ENCODE measurements around the gene ZKSCAN1. TPM values are rescaled to one million over a fixed set of nuclear protein-coding genes. Genes with fewer than 3 reads are reported as not detected.

Gene ZKSCAN1
- total RNA-seq, 1 experiment from 2014 or later, result 29.8 TPM

- Histone ChIP-seq H3K4me2 (ENCODE audit: insufficient read depth, insufficient read length, low read length) (peak overlapping the region; percentile 39), H3K79me1 (ENCODE audit: insufficient read depth, low read depth, low read length, poor library complexity, severe bottlenecking) (no peaks in the 10 kb centered on the region), H3K23me2 (ENCODE audit: insufficient read length, low read depth, low read length, poor library complexity, severe bottlenecking) (no peaks in the 10 kb centered on the region), H3K4me1 (ENCODE audit: insufficient read depth, low read length) (no peaks in the 10 kb centered on the region), H4K20me1 (ENCODE audit: control insufficient read depth, insufficient read depth, insufficient read length) (no peaks in the 10 kb centered on the region), H3K27ac (ENCODE audit: insufficient read length, low read depth, low read length) (no peak overlapping the region), H3K79me2 (ENCODE audit: insufficient read depth, low read length) (no peaks in the 10 kb centered on the region), H2BK5ac (ENCODE audit: insufficient read length, low read length) (no peak overlapping the region), H3K23ac (ENCODE audit: insufficient read length, low read depth, low read length) (no peak overlapping the region), H2BK12ac (ENCODE audit: insufficient read length, low read depth, low read length) (no peak overlapping the region), H3T11ph (ENCODE audit: low read length) (no peak overlapping the region), H3K27me3 (ENCODE audit: insufficient read depth, low read length) (no peaks in the 10 kb centered on the region), H2BK120ac (ENCODE audit: low read depth, low read length, poor library complexity, severe bottlenecking) (no peak overlapping the region), H2BK20ac (ENCODE audit: low read depth, low read length, poor library complexity, severe bottlenecking) (no peak overlapping the region), H4K8ac (replicated peaks; ENCODE audit: insufficient read length, low read depth, low read length) (no peak overlapping the region), H4K5ac (ENCODE audit: insufficient read length, low read depth, low read length) (no peak overlapping the region), H3K4ac (ENCODE audit: low read depth, low read length) (no peak overlapping the region), H3K56ac (ENCODE audit: insufficient read length, low read depth, low read length) (no peak overlapping the region), H4K91ac (ENCODE audit: insufficient read length, low read depth, low read length) (no peak overlapping the region), H2AFZ (ENCODE audit: low read length) (no peak overlapping the region), H3K9ac (ENCODE audit: extremely low read depth, insufficient read length, low read length) (peak overlapping the region; percentile 6), H2AK5ac (ENCODE audit: insufficient read length, low read length) (no peak overlapping the region), H3K14ac (ENCODE audit: insufficient read depth, low read length) (peak overlapping the region; percentile 82; the same call in 1 of the 2 replicates), H3K9me3 (ENCODE audit: control insufficient read depth, low read depth, low read length) (no peaks in the 10 kb centered on the region), H3K18ac (ENCODE audit: insufficient read length, low read depth, low read length) (peak overlapping the region; percentile 59), H2BK15ac (ENCODE audit: low read depth, low read length) (no peak overlapping the region)
- peak; percentile 67 for DNase-seq
- Mint-ChIP-seq H3K27me3 (ENCODE audit: low read depth) (no peaks in the 10 kb centered on the region; the same call in 1 of the 2 replicates), H3K9me3 (no peaks in the 10 kb centered on the region; a peak in 1 of 5 replicates), H3K27ac (peak overlapping the region in 1 of 3 experiments; percentile 28; a peak in 1 of 7 replicates), H3K4me1 (no peaks in the 10 kb centered on the region), H3K4me3 (peak overlapping the region in 1 of 2 experiments; percentile 15; a peak in 3 of 5 replicates), H3K36me3 (ENCODE audit: insufficient read depth in 1 of 3, low read depth in 3 of 3) (no peaks in the 10 kb centered on the region)
- no CpG with 5 or more reads among the region's 35 CpGs for WGBS (ENCODE audit: extremely low coverage, insufficient read length, low lambda C conversion rate)
- peak; percentile 36; the same call in 2 of the 3 replicates for TF ChIP-seq CTCF (conservative IDR thresholded peaks at IDR 0.05)
Observed at GRCh38 chr7:99997545-99998137, 17.8 kb upstream of the ZKSCAN1 start.

Measured in H9 (cell line).